NCI-H345 (cell line): Measurements from ENCODE around the gene KIAA0408.
A peak's percentile ranks its signal among the peaks of the same experiment; 100 is the strongest.
"Not testable (repeated sequence)": the region's sequence is repeated elsewhere in the genome, so short reads cannot be mapped to it uniquely, and the experiment has no call there.

ENCODE experiments used
- DNase-seq: peaks from one replicate; lab custom pipeline; 2025; lab: John Stamatoyannopoulos, UW

Gene KIAA0408

DNA sequence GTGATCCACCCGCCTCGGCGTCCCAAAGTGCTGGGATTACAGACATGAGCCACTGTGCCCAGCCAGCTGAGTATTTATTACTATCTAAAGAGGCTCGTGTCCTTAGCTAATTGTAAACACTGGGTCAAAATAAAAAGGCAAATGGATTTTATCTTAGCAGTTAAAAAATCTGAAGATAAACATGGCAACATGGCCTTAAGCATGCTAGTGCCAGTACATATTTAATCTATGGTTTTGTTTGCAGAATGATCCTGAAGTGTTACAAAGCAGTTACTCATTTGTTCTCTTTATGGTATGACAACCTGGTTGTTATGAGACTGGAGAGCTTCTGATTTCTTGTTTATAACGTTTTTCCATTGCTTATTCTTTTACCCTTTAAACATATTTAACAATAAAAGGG lies 3.9 kb upstream of the KIAA0408 start:
- no peak for DNase-seq

DNA sequence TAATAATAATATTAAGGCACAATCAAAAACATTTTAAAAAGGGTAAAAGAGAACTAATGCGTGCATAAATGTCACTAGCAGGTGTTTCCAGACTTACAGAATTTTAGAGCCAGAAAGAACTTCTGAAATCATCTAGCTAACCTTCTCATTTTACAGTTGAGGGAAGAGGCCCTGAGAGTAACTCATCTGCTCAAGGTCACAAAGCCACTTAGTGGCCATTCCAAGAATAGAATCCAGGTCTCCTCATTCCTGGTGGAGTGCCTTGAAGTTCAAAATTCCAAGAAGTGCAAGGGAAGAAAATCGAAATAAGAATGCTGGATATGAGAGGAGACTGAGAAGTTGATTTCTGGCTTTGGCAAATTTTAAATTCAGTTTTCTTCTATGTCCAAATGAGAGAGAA lies 3.2 kb upstream of the KIAA0408 start:
- DNase-seq = no peak

DNA sequence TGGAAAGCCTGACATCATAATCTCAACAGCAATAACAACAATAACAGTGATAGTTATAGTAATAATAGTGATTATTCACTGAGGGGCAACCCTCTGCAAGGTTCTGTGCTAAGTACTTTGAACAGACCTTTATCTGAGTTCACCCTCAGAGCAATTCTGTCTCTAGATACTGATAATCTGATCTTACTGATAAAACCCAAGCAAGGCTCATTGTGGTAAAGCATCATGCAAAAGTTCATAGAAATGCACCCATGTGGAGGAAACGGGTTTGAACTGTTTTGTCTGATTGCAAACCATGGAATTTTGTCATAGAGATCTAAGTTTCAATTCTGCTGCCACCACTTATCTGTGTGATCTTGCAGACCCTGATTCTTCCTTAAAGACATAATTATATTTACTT lies 1.3 kb upstream of the KIAA0408 start:
- no peak for DNase-seq

DNA sequence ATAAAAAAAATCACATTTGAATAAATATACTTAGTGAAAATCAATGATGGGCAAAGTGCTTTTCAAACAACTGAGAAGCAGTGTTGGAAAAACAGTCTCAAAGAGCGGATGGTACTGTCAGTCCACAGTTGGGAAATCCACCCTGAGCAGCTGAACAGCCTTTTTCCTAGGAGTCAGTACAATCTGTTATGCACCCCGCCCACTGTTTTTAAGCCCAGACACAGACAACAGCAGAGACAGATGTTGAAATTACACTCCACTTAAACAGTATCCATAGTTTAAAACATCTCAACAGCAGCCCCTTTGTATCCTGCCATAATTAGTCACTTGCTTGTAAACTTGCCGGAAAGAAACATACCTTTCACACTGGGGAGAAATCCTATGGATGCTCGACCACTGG lies 372 bp downstream of the KIAA0408 start:
- no peak for DNase-seq

DNA sequence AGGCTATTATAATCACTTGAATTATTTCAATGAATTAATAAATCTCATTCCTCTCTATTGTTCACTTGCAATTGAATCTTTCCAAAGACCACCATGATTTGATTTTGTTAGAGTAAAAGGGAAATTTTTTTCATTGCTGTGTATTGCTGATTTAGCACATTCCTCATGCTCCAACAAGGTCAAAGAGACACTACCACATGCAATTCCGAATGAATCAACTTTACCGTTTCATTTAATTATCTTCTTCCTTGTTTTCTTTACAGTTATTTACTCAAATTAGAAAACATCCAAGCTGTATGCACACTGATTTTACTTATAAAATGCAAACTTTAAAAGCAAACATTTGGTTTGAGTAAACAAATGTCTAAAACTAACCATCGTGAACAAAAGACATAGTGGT lies 967 bp downstream of the KIAA0408 start:
- no peak for DNase-seq

DNA sequence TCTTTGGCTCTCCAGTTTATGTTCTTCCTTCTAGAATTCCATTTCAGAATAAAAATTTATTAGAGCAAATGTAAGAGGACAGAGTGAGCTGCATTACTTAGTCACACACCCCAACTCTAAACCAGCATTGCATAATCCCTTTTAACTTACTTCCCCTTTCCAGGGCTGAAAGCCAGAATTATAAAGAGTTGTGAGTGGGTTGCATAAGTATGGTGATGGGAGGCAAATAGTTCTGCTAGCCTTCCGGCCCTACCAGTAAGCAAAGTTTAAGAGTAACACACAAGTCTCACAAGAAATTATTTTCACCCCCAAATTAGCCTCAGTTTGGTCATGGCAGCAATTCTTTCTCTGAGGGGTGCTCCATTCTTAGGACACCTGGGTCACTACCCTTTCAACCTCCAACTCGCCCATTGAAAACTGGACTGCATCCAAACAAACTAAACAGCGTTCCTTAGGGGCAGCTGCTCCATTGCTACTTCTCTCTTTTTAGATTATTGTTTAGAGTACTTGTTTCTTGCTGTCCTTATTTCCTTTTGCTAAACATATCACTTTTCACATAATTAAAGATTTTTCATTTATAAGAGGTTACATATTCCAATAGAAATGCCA lies 1.6 kb downstream of the KIAA0408 start:
- DNase-seq = no peak

DNA sequence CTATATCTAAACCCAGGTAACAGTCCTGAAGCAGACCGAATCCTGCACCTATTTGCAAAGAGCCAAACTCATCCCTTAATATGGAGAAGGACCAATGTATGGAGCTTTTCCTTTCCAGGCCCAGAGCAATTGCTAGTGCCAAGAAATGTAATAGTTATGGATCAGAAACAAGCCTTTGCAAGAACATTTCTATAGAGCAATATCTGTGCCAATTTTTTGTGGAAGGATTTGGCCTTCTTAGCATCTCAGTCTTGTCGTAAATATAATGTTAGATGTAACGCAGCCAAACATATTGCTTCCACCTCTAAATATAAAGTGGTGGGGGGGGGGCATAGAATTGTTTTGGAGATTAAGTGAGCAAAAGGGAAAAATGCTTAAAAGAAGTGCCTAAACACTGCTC lies 2.7 kb downstream of the KIAA0408 start:
- DNase-seq = no peak

DNA sequence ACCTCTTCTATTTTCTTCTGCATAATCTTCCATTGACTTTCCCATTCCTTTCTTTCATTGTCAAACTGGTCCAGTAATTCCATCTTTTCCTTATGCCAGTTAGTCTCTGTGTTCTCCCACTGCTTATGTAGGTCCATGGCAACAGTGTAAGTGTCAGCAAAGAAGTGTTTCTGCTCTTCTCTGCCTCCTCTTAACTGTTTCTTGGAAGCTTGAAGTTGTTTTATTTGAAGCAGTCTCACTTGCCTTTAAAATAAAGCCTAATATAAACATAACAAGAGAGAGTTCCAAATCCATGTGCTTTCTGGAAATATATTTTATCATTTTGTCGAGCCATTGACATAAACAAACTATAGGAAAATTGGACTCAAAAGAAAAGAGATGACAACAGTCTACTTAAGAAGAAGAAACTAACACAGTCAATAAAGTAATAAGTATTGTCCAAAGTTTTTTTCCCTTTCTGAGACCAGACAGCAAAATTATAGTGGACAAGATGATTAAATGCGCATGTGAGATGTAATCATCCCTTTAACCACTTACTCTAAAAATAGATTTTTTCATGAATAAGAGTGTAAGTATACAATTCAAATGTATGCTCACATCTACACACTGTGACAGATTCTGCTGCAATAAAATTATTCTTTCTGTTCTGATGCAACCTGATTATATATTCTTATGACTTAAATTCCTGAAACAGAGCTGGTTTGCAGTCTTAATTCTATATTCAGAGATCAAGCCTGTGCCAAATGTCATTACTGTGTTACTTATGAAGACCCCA lies 5.2 kb downstream of the KIAA0408 start:
- DNase-seq = no peak

DNA sequence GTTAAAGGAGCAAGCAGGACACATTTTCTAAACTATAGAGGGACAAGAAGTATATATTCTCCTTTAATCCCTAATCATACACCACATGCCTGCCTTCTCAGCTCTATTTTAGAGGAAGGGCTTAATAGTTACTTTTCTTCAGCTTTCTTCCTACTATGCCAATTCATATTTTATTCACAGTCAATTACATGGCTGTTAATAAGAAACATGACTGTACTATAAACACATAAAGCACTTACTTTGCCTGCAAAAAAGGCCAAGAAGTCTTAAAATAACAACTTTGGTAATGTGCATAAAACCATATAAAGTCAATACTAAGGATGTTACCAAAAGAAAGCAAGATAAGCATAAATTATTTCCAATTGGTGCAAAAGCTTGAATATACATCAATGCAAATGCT lies 6.4 kb downstream of the KIAA0408 start:
- DNase-seq = no peak

DNA sequence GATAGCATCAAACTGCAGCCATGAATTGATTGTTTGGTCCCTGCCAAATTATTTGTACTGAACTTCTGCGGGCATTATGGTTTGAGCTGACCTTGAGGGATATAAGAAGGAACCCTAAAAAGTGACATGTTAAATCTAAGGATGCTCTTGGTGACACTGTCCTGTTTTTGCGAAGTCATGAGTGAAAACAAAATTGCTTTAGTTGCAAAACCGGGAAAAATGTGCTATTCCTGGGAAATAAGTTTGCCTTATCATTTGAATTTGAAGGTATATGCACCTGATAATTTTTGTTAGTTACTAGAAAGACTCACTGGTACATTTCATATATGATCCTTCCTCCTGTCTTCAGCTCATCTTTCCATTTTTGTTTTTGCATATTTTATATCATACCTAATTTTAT lies 7.8 kb downstream of the KIAA0408 start:
- no peak for DNase-seq

DNA sequence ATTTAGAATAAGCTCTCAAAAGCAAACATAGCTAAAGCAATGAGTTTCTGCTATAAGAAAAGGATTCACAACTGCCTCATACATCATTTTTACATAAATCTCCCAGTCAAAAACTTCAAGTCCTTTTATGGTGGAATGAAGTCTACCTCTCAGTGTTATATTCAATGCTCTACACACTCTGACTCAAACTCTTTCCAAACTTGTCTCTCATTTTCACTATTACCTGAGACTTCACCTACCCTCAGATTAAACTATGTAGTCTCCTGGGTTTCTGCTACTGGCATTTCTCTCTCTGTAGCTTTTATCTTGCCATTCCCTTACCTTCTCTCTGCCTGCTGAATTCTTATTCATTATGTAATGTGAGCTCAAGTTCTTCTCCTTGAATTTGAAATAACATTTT lies 11.4 kb downstream of the KIAA0408 start:
- no peak for DNase-seq

DNA sequence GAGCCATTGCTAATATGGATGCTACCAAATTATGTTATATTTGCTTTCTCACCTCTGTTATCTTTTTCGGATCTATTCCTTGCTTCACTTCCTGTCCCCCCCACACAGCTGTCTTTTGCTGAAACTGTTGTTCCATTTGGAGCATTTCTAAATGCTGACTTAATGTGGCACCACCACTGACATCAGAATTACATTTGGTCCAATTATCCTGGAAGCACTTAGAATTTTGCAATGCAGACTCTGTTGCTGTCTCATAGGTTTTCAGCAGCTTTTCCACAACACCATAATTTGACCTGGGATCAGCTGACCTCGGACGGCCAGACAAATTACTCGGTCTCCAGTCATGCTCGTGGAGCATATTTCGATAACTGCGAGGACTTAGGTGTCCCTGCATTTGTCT lies 12.8 kb downstream of the KIAA0408 start:
- no peak for DNase-seq

DNA sequence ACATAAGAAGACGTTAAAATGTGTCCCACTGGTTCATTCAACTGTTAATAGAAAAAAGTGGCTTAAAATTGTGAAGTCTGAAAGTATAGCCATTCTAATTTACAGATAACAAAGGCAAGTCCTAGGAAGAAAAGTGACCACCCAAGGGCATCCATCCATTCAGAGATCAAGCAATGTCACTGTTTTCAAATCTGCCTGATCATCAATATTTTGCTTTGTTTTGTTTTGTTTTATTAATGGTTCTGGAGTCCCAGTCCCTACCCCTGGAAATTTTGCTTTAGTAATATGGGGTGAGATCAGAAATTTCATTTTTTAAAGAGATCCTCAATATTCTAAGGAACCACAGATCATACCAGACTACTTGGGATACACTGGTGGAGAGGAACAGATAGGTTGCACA lies 17.3 kb downstream of the KIAA0408 start:
- no peak for DNase-seq

DNA sequence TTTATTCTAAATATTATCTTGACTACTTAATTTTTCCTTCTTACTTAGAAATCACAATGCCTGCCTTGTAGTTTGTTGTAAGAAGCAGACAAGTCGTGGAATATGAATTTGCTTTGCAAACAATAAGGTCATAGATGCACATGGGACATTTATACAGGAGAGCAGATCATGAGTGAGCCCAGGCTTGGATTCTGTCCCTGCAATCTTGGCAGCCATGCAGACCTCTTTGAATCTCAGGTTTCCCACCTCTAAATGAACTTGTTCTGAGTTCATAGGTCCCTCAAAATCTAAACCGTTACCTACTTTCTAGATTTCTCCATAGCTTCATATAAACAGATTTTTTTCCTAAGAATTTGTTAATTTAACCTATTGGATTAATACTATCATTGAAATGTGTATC lies 19.5 kb downstream of the KIAA0408 start:
- no peak for DNase-seq

DNA sequence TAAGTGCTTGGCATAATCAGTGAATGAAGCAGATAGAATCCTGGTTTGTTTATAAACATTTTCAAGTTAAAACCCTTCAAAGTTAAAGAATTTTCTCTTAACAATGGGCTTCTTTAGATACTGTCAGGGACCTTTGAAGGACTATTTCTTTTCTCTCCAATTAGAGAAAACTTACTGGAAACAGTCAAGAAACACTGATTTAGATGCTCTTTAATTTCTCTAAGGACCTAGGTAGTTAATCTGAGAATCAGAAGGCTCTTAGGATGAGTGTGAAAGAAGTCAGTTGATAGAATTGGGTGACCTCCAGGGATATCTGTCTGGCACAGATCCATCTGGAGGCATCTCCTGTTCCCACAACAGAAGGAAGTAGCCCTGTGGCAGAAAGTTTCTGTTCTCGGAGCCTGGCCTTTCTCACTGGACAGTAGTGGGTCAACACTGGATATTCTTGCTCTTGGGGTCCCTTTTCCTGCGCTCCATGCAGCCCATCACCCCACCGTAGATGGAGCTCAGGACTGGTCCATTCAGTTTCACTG lies 22.5 kb downstream of the KIAA0408 start:
- no peak for DNase-seq

DNA sequence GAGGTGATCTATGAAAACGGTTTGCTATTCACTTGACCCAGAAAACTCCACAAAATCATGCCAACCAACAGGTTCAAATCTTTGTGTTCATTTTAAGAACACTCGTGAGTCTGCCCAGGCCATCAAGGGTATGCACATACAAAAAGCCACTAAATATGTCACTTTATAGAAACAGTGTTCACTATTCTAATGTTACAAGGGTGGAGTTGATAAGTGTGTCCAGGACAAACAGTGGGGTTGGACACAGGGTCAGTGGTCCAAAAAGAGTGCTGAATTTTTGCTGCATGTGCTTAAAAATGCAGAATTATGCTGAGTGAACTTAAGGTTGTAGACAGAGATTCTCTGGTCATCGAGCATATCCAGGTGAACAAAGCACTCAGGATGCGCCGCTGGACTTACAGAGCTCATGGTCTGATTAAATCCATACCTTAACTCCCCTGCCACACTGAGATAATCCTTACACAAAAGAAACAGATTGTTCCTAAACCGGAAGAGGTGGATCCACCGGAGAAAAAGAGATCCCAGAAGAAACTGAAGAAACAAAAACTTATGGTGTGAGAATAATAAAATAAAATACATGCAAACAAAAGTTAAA lies 23.5 kb downstream of the KIAA0408 start:
- no peak for DNase-seq

DNA sequence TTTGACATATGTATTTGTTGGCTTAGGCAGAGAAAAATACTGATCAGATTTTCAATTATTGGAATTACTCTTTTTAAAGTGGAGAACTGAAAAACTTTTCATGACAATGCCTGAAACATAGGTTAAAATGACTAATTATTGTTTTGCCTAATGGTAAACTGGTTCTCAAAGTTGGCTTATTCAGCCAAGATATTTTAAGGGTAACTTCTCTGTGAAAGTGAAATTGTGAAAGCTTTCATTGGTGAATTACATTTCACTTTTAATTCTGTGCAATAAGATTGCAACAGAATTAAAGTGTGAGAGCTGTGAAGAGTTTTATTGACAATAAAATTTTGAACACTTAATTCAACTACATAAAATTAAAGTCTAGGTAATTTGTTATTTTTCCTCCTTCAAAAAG lies 24.5 kb downstream of the KIAA0408 start:
- DNase-seq = no peak

DNA sequence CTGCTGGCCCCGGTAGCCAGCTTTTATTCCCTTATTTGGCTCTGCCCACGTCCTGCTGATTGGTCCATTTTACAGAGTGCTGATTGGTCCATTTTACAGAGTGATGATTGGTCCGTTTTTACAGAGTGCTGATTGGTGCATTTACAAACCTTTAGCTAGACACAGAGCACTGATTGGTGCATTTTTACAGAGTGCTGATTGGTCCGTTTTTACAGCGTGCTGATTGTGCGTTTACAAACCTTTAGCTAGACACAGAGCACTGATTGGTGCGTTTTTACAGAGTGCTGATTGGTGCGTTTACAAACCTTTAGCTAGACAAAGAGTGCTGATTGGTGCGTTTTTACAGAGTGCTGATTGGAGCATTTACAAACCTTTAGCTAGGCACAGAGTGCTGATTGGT lies 30.6 kb downstream of the KIAA0408 start:
- not testable (repeated sequence) for DNase-seq

DNA sequence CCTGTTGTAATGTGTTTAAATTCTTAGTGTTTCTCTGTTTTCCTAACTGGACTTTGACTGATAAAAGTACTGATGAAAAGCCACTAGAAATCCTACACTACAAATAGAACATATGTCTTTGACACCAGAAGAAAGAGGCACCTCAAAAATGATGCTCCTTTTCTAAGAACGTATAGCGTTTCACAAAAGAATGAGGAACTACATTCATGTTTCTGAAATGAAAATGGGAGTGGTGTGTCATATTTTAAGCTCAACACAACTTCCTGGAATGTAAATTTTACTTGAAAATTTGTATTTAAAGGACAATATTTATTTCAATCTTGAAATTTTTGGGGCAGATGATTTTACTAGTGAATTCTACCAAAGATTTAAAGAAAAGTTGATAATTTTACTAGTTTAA lies 35.3 kb downstream of the KIAA0408 start:
- no peak for DNase-seq

DNA sequence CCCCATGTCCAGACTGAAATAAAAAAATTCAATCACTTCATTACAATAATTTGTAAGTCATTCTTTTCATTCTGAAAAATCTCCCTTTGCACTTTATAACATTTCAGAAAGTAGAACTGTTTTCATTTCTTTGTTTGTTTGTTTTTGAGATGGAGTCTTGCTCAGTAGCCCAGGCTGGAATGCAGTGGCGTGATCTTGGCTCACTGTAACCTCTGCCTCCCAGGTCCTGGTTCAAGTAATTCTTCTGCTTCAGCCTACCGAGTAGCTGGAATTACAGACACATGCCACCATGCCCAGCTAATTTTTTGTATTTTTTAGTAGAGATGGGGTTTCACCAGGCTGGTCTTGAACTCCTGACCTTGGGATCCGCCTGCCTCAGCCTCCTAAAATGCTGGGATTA lies 38.0 kb downstream of the KIAA0408 start:
- not testable (repeated sequence) for DNase-seq

DNA sequence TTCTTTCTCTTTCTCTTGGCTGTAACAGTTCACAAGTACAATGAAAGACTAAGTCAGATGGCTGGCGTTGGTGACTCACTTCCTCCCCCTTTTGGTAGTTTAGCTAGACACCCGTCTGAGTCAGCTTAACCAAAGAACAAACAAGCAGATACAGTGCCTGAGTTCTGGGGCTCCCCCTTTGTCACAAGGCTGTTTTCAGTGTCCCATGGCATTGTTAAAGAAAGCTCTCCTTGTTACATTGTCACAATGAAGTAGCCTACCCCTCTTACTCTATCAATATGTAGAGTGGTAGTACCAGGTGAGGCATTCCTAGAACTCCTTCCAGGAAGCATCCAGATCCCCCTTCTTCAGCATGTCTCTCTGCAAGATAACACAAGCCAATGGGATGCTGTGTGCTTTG lies 38.6 kb downstream of the KIAA0408 start:
- DNase-seq = peak; percentile 39

DNA sequence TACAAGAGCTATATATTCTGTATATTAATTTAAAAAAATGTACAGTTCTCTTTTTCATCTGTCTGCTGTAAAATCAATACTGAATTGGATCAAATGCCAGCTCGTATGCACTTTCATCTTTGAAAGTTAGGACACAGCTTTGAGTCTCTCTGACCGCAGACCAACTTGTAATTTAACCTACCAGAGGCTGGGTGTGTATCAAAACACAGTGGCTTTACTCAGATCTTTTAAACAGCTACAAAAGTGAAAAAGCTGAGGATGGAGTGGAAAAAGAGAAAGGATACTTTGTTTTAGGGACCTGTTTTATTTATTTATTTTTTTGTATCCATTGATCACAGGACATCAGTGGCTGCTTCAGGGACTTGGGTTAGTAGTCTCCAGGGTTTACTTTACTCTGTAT lies 44.1 kb downstream of the KIAA0408 start:
- DNase-seq = no peak

DNA sequence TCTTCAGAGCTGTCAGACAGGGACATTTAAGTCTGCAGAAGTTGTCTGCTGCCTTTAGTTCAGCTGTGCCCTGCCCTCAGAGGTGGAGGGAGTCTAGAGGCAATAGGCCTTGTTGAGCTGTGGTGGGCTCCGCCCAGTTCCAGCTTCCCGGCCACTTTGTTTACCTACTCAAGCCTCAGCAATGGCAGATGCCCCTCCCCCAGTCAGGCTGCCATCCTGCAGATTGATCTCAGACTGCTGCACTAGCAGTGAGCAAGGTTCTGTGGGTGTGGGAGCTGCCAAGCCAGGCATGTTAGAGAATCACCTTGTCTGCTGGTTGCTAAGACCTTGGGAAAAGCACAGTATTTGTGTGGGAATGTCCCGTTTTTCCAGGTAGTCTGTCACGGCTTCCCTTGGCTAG lies 46.1 kb downstream of the KIAA0408 start:
- peak; percentile 0 for DNase-seq
